ENCODE data around the gene PARD3B.

DNA sequence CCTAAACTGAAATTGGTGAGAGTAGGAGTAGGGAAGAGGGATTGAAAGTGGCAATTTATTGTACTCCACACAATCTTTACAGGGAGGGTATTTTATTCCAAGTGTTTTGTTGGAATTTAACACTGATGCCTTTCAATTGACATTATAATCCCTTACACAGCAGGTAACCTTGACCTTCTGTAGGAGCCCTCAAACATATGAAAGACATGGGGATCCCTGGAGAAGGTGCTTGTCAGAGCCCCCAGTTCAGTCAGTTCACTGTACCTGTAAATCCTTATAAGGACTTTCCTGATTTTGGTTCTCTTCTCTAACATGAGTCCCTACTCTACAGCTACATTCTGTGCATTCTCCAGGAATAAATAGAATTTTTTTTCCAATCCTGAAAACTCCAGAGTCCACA lies 752.1 kb downstream of the PARD3B start:
- TF ChIP-seq, protein P1, sequence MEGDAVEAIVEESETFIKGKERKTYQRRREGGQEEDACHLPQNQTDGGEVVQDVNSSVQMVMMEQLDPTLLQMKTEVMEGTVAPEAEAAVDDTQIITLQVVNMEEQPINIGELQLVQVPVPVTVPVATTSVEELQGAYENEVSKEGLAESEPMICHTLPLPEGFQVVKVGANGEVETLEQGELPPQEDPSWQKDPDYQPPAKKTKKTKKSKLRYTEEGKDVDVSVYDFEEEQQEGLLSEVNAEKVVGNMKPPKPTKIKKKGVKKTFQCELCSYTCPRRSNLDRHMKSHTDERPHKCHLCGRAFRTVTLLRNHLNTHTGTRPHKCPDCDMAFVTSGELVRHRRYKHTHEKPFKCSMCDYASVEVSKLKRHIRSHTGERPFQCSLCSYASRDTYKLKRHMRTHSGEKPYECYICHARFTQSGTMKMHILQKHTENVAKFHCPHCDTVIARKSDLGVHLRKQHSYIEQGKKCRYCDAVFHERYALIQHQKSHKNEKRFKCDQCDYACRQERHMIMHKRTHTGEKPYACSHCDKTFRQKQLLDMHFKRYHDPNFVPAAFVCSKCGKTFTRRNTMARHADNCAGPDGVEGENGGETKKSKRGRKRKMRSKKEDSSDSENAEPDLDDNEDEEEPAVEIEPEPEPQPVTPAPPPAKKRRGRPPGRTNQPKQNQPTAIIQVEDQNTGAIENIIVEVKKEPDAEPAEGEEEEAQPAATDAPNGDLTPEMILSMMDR (IDR thresholded peaks at IDR 0.05): no peak
- TF ChIP-seq POLR2A (IDR thresholded peaks at IDR 0.05) (no peak), POLR2AphosphoS5 (IDR thresholded peaks at IDR 0.05) (no peak), EP300 (IDR thresholded peaks at IDR 0.05; ENCODE audit: low read depth) (no peak)

All from transverse colon (tissue), 4 donors.